Glutamatergic neuron (in vitro differentiated cells): ENCODE results near the gene WDR70. TPM values are rescaled to one million over a fixed set of nuclear protein-coding genes. Genes with fewer than 3 reads are reported as not detected.

ENCODE experiments used
- DNase-seq: peaks from one replicate; pipeline ENCODE4 v3.0.0; 2022
- H3K27ac Mint-ChIP-seq: one replicate; pipeline ENCODE4 v1.8.0; 2020; ENCODE audit warnings: mild to moderate bottlenecking, mixed read lengths, inconsistent platforms; ENCODE audit not compliant: unreplicated experiment
- H3K27me3 Mint-ChIP-seq: one replicate; pipeline ENCODE4 v1.8.0; 2020; ENCODE audit warnings: mild to moderate bottlenecking, moderate library complexity, mixed read lengths, inconsistent platforms; ENCODE audit not compliant: unreplicated experiment
- H3K36me3 Mint-ChIP-seq: one replicate; pipeline ENCODE4 v1.8.0; 2020; ENCODE audit warnings: mild to moderate bottlenecking, mixed read lengths, inconsistent platforms; ENCODE audit not compliant: unreplicated experiment
- H3K4me1 Mint-ChIP-seq: one replicate; pipeline ENCODE4 v1.8.0; 2020; ENCODE audit warnings: mild to moderate bottlenecking, low read depth, mixed read lengths, inconsistent platforms; ENCODE audit not compliant: unreplicated experiment
- H3K4me3 Mint-ChIP-seq: one replicate; pipeline ENCODE4 v1.8.0; 2020; ENCODE audit warnings: mild to moderate bottlenecking, mixed read lengths, inconsistent platforms; ENCODE audit not compliant: unreplicated experiment
- H3K9me3 Mint-ChIP-seq: one replicate; pipeline ENCODE4 v1.8.0; 2020; ENCODE audit warnings: mild to moderate bottlenecking, moderate library complexity, mixed read lengths, inconsistent platforms; ENCODE audit not compliant: unreplicated experiment
- total RNA-seq: library from RNA; stranded (reverse); fragmentation: NEBNext Ultra II Directional; extraction: Animal tissue kit (Norgen Biotek cat#: 25700); gene quantifications from one replicate; pipeline ENCODE4 v1.2.1, GENCODE V29; 2021; ENCODE audit not compliant: unreplicated experiment
- TF ChIP-seq, protein P1 (sequence below): fragments of 200-600 bp; sonication (generic); IDR thresholded peaks from one replicate; pipeline ENCODE4 v1.5.0; 2021; ENCODE audit not compliant: partially characterized antibody, unreplicated experiment

WDR70 gene
- total RNA-seq, 1 donor from 2014 or later, result 38.1 TPM

DNA sequence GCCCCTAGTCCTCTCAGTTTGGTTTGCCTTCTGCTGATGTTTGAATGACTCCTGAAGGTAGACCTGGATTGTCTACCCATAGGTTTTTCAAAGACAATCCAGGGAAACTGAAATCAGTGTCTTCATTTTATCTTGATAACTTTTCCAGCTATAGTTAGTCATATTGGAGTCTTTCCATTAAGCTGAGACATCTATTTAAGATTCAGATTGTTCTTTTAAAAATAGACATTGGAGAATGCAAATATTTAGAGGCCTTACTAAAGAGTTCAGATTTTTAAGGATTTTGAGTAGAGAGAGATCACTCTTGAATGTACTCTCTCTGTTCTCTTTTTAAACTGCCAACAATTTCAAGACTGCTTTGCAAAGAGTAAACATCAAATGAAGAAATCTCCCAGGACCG, 391.7 kb downstream of the WDR70 start:
- no peak overlapping the region for H3K27ac Mint-ChIP-seq
- TF ChIP-seq, protein P1, sequence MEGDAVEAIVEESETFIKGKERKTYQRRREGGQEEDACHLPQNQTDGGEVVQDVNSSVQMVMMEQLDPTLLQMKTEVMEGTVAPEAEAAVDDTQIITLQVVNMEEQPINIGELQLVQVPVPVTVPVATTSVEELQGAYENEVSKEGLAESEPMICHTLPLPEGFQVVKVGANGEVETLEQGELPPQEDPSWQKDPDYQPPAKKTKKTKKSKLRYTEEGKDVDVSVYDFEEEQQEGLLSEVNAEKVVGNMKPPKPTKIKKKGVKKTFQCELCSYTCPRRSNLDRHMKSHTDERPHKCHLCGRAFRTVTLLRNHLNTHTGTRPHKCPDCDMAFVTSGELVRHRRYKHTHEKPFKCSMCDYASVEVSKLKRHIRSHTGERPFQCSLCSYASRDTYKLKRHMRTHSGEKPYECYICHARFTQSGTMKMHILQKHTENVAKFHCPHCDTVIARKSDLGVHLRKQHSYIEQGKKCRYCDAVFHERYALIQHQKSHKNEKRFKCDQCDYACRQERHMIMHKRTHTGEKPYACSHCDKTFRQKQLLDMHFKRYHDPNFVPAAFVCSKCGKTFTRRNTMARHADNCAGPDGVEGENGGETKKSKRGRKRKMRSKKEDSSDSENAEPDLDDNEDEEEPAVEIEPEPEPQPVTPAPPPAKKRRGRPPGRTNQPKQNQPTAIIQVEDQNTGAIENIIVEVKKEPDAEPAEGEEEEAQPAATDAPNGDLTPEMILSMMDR, result no peak
- DNase-seq, result no peak
- H3K9me3 Mint-ChIP-seq, result peaks cover 5% of the 10 kb centered on the region
- H3K4me1 Mint-ChIP-seq, result no peaks in the 10 kb centered on the region
- H3K27me3 Mint-ChIP-seq, result no peaks in the 10 kb centered on the region
- H3K4me3 Mint-ChIP-seq, result no peak overlapping the region
- H3K36me3 Mint-ChIP-seq, result peaks cover 4% of the 10 kb centered on the region

DNA sequence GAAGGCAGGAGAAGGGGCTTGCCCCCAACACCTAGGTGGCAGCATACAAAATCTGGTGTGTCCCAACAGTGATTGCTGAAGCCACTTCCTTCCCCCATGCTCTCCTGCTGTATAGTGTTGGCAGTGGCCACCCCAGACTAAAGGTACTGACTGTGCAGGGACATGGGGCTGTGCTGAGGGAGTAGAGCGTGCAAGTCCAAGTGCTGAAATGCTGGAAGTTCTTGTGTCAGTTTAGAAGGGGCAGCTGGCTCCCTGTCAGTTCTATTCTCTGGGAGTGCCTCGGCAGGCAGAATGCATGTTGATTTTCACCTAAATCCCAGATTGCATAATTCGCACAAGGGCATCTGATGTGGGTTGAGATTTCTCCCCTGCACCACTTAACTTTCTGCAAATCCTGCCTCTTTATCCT, 392.1 kb downstream of the WDR70 start:
- no peak for DNase-seq
- H3K27ac Mint-ChIP-seq, result no peak overlapping the region
- H3K27me3 Mint-ChIP-seq, result no peaks in the 10 kb centered on the region
- peaks cover 4% of the 10 kb centered on the region for H3K36me3 Mint-ChIP-seq
- no peaks in the 10 kb centered on the region for H3K4me1 Mint-ChIP-seq
- no peak overlapping the region for H3K4me3 Mint-ChIP-seq
- peaks cover 5% of the 10 kb centered on the region for H3K9me3 Mint-ChIP-seq
- TF ChIP-seq, protein P1, result no peak

DNA sequence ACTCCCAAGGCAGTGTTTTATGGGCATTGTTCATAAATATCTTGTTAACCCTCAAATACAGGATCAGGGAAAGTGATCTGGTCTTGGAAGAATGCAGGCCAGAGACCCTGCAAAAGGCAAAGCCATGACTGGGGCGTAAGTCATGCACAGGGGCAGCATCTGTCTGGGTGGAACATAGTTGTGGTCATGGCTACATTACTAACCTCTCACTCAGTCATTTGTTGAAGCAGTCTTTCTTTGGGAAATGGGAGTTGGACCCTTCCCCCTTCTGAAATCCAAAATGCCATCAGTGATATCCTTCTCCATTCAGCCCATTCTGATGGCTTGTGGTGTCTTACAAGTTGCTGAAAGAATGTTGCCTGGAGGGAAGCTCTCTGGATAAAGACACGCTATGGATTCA, 392.6 kb downstream of the WDR70 start:
- TF ChIP-seq, protein P1, result no peak
- no peak overlapping the region for H3K27ac Mint-ChIP-seq
- H3K27me3 Mint-ChIP-seq, result no peaks in the 10 kb centered on the region
- peaks cover 5% of the 10 kb centered on the region for H3K9me3 Mint-ChIP-seq
- no peak overlapping the region for H3K4me3 Mint-ChIP-seq
- H3K36me3 Mint-ChIP-seq, result peaks cover 4% of the 10 kb centered on the region
- H3K4me1 Mint-ChIP-seq, result no peaks in the 10 kb centered on the region
- no peak for DNase-seq

DNA sequence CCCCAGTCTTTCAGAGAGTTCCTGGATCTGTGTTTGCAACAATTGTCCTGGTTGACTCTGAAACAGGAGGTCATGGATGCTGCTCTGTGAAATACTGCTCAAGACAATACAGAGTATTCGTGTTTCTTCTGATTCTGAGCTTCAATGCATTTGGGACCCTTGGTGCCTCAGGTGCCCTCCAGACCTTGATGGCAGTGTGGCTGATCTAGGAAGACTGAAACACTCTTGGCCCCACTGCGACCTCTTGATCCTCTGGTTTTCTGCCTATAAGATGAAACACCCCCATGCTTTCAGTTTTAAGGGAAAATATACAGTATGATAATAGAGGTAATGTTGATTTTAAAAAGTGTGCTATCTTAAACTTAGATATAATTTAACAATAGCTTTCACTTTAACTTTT, 393.1 kb downstream of the WDR70 start:
- H3K36me3 Mint-ChIP-seq, result peaks cover 4% of the 10 kb centered on the region
- no peaks in the 10 kb centered on the region for H3K27me3 Mint-ChIP-seq
- H3K9me3 Mint-ChIP-seq, result peaks cover 5% of the 10 kb centered on the region
- no peaks in the 10 kb centered on the region for H3K4me1 Mint-ChIP-seq
- TF ChIP-seq, protein P1, result no peak
- H3K27ac Mint-ChIP-seq, result no peak overlapping the region
- no peak for DNase-seq
- H3K4me3 Mint-ChIP-seq, result no peak overlapping the region

DNA sequence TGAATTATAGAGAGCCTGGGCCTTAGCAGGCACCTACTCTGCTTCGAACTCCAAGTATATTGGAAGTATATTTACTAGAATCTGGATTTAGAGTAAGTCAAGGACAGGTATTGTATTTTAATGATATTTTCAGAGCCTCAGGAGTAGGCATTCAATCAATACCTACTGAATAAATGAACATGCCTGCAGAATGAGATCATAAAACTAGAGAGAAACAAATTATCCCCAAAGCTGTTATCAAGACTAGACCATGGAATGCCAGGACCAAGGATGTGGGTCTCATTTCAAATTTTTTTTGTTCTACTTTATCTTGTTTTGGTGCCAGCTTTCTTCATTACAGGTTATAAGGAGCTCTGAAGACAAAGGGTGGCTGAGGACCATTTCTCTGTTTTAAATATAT, 394.7 kb downstream of the WDR70 start:
- Mint-ChIP-seq H3K4me1 (no peaks in the 10 kb centered on the region), H3K27me3 (no peaks in the 10 kb centered on the region), H3K36me3 (peaks cover 4% of the 10 kb centered on the region), H3K27ac (no peak overlapping the region), H3K4me3 (no peak overlapping the region), H3K9me3 (peaks cover 5% of the 10 kb centered on the region)
- DNase-seq, result no peak
- TF ChIP-seq, protein P1, result no peak
